Subcutaneous adipose tissue (tissue), 4 donors: ENCODE data around the gene SORL1. TPM values are rescaled to one million over a fixed set of nuclear protein-coding genes. Genes with fewer than 3 reads are reported as not detected.

Experiments
- total RNA-seq, 4 donors: library from RNA; depleted of rRNA; stranded (reverse); fragments of >200 nt; gene quantifications; one replicate each; pipeline ENCODE4 v1.1.0, GENCODE V29; 2016
- TF ChIP-seq, protein P1 (sequence below): fragments of 450-650 bp; IDR thresholded peaks from one replicate; pipeline ENCODE4 v1.5.1; 2016; ENCODE audit warnings: low read depth, mild to moderate bottlenecking, control low read depth, antibody characterized with exemption, moderate library complexity

SORL1 gene
- total RNA-seq, 4 donors from 2014 or later = 4.2 to 10.7 (median 6.6) TPM

DNA sequence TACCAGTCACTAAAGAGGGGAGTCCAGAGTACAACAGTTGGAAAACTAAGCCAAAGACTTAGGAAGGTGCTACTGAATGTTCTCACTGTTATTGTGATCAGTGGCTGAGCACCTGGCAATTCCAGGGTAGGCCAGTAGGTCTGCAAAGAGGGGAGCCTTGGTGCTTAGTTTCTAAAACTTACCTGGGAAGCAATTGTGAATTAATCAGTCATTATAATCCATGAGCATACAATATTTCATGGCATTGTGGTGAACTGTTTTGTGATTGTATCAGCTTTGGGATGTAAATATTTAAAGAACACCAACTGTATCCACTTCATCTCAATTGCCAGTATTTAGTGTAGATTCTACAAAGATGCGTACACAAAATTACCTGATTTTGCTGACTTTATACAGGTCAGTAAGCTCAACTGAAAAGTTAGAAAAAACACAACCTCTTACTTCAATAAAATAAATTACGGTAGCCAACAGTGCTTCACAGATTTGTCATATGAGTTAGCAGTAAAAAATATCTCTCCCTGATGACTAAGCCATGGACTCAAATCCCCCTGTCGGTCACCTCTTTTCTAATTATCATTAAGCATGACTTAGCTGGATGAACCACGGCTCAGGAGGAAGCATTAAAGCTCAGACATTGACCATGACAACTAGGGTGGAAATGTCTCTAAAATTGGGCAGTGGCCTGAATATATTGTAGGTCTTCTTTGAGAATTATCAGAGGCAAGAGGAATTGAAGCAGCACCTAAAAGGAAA, 30.8 kb upstream of the SORL1 start:
- TF ChIP-seq, protein P1, sequence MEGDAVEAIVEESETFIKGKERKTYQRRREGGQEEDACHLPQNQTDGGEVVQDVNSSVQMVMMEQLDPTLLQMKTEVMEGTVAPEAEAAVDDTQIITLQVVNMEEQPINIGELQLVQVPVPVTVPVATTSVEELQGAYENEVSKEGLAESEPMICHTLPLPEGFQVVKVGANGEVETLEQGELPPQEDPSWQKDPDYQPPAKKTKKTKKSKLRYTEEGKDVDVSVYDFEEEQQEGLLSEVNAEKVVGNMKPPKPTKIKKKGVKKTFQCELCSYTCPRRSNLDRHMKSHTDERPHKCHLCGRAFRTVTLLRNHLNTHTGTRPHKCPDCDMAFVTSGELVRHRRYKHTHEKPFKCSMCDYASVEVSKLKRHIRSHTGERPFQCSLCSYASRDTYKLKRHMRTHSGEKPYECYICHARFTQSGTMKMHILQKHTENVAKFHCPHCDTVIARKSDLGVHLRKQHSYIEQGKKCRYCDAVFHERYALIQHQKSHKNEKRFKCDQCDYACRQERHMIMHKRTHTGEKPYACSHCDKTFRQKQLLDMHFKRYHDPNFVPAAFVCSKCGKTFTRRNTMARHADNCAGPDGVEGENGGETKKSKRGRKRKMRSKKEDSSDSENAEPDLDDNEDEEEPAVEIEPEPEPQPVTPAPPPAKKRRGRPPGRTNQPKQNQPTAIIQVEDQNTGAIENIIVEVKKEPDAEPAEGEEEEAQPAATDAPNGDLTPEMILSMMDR = no peak

DNA sequence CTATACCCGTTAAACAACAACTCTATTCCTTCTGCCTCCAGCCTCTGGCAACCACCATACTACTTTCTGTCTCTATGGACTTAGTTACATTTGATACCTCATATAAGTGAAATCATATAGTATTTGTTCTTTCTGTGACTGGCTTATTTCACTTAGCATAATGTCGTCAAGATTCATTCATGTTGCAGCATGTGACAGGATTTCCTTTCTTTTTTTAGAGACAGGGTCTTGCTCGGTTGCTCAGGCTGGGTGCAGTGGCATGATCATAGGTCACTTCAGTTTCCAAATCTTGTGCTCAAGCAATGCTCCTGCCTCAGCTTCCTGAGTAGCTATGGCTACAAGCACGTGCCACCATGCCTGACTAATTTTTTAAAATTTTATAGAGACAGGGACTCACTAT, 29.4 kb upstream of the SORL1 start:
- TF ChIP-seq, protein P1 = no peak

DNA sequence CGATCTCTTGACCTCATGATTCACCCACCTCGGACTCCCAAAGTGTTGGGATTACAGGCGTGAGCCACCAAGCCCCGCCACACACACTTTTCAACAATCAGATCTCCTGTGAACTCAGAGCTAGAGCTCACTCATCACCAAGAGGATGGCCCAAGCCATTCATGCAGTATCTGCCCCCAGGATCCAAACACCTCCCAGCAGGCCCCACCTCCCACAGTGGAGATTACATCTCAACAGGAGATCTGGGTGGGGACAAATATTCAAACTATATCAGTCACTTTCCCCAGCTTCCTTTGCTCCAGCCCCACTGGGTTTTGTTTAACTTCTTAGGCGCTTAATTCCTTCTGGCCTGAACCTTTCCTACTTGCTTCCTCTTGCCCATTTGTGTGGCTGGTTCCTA, 26.3 kb upstream of the SORL1 start:
- TF ChIP-seq, protein P1 = no peak

DNA sequence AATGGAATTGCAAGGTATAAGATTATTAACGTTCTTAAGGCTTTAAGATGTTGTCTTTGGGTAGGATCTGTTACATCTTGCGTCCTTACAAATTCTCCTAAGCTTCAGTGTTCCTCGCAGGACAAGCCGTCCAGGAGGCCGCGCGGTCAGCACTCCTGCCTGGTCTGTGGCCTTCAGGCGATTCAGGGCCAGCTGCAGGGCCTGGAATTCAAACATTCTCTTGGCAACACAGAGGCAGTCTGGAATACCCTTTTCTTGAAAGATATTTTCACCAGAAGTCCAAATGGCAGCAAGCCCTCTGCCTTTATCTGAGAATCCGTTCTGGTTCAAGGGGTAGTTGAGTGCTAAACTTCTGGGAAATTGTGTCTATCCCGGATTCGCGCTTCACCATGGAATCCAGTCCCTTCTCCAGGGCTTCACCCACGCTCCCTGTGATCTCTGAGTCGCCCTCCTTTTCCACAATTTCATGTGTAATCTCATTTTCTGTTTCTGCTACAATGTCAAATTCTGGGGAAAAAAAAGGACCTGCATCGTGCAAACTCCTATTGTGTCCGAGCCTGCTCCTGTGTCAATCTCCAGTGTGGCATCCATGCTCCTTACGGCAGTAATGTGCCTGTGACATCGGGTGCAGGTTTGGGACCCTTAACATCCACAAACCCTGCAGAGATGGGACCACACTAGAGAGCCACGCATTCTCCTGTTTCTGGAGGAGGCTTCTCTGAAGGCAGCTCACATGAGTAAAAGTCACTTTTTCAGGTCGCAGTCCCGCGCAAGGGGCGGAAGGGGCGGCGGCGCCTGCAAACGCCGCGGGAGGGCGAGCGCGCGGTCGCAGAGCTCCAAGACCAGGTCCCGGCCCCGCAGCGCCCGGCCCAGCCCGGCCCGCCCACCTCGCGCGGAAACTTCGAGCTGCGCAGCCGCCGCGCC, 25.4 kb upstream of the SORL1 start:
- TF ChIP-seq, protein P1 = no peak

DNA sequence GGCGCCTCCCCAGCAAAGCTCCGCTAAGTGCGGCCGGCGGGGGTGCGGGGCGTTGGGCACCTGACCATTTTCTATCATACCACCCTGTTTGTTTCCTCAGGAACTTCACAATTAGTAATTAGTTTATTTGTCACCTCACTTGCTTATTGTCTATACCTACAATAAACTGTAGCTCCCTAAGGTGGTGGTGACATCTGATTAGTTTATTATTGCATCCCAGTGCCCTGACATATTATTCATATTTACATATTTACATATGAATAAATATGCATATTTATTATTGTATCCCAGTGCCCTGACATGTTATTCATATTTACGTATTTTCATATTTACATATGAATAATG, 24.7 kb upstream of the SORL1 start:
- TF ChIP-seq, protein P1 = no peak

DNA sequence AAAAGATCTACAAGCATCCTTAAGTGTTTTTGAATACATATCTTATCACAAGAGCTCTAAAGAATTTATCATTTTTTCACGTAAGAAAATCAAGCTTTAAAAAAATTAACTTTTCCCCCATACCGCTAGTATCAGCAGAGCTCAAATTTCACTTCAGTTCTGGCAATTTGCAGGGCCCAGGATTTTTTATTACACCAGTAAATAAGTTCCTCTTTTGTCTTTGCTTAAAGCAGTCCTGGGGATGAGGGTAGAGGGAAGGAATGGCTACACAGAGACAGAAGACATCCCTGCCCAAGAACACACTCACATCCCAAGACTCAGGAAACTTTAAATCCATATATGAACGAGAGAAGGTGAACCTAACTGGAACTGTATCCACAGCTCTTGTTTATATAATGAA, 22.6 kb upstream of the SORL1 start:
- TF ChIP-seq, protein P1 = no peak

DNA sequence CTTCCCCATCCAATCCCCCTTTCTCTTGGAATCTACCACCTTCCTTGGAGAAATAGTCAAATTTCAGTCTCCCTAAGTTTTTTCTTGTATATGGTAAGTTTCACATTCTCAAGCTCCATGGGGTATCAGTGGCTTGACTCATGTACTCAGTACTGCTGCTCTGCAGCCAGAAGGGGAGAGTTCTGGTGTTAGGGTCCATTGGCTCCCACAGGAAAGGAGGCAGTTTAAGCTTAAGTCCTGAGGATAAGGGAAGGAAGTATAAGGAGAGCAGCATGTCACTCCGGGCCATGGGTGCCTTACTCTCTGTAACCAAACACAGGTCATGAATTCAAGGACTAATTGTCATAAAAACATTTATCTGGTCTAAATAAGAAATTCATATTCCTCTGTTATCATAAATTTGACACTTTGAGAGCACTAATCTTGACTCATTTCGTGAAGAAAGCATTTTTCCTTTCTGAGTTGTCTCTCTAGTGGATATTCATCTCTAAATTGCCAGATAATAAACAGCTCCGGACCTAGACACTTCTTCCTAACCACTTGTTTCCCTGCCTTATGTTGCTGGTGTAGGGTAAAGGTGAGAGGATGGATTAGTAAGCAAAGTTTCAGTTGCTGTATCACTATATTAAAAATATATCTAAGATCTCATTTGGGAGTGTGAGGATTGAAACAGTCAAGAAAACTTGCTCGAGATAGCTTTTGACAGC, 20.1 kb upstream of the SORL1 start:
- TF ChIP-seq, protein P1 = no peak
